Measurements from ENCODE around the gene LPP. TPM values are rescaled to one million over a fixed set of nuclear protein-coding genes. Genes with fewer than 3 reads are reported as not detected.

LPP gene
- polyA plus RNA-seq, 2 of the 4 experiments (the other 2 are of a cell fraction): 11.0 to 30.8 TPM

- Histone ChIP-seq H3K4me3 (no peak overlapping the region), H3K9me3 (peaks cover 14% of the 10 kb centered on the region; the same call in 2 of the 3 replicates), H3K27ac (no peak overlapping the region), H3K4me1 (peaks cover 15% of the 10 kb centered on the region), H3K4me2 (no peak overlapping the region)
- FAIRE-seq (no peak), DNase-seq (ENCODE audit: low read depth in 1 of 2, low spot score in 1 of 2) (no peak), ATAC-seq (no peak)
- POLR2A ChIA-PET: no interaction called here
- TF ChIP-seq HOXB5 (CRISPR knock-in tag; IDR thresholded peaks at IDR 0.05) (no peak), FOSB (CRISPR knock-in tag; IDR thresholded peaks at IDR 0.05) (no peak), CEBPB (IDR thresholded peaks at IDR 0.05) (no peak), EHMT2 (IDR thresholded peaks at IDR 0.05; ENCODE audit: low read depth) (no peak), RAD21 (conservative IDR thresholded peaks at IDR 0.05 in 1 of 2, IDR thresholded peaks at IDR 0.05 in 1 of 2) (no peak), POLR2A (IDR thresholded peaks at IDR 0.05; ENCODE audit: low read length) (no peak), JUNB (IDR thresholded peaks at IDR 0.05) (no peak), CTCF (IDR thresholded peaks at IDR 0.05) (no peak), ZC3H11A (IDR thresholded peaks at IDR 0.05) (no peak), HDAC2 (IDR thresholded peaks at IDR 0.05) (no peak), HES2 (IDR thresholded peaks at IDR 0.05) (no peak), E2F6 (IDR thresholded peaks at IDR 0.05; ENCODE audit: borderline replicate concordance, low read depth) (no peak), ELK1 (IDR thresholded peaks at IDR 0.05; ENCODE audit: low read depth, low read length) (no peak), HOXA7 (CRISPR knock-in tag; IDR thresholded peaks at IDR 0.05) (no peak), MAFK (IDR thresholded peaks at IDR 0.05; ENCODE audit: partially characterized antibody) (no peak), REST (IDR thresholded peaks at IDR 0.05) (no peak), RFX5 (IDR thresholded peaks at IDR 0.05) (no peak)
- CTCF ChIA-PET: interaction anchor here (1.4 kb wide), 1 partner anchor 15 kb away, joined by 3 read pairs; no protein-coding TSS in a partner anchor
- 94% methylated on average over 1 of the region's 1 CpG for WGBS (ENCODE audit: missing lambda C conversion rate)
Measured at GRCh38 chr3:188506446-188506845, 352.5 kb downstream of the LPP start.

GRCh38 chr3:188507244-188507720, 353.3 kb downstream of the LPP start:
- peaks cover 11% of the 10 kb centered on the region; the same call in 2 of the 3 replicates for H3K9me3 ChIP-seq
- ATAC-seq (no peak), FAIRE-seq (no peak), DNase-seq (ENCODE audit: low read depth in 1 of 2, low spot score in 1 of 2) (no peak)
- no peak overlapping the region for H3K4me3 ChIP-seq
- WGBS (ENCODE audit: missing lambda C conversion rate): 79% methylated on average over 5 of the region's 5 CpGs
- H3K4me1 ChIP-seq: peaks cover 15% of the 10 kb centered on the region
- no peak overlapping the region for H3K4me2 ChIP-seq
- ChIA-PET POLR2A (no interaction called here), CTCF (interaction anchor here (1.0 to 1.4 kb wide), 3 partner anchors 12 to 448 kb away, joined by 3 read pairs; no protein-coding TSS in a partner anchor)
- TF ChIP-seq USF2 (IDR thresholded peaks at IDR 0.05) (no peak), ZNF302 (CRISPR knock-in tag; IDR thresholded peaks at IDR 0.05) (no peak), MAZ (IDR thresholded peaks at IDR 0.05; ENCODE audit: borderline replicate concordance, low read depth, low read length) (no peak), CTCF (IDR thresholded peaks at IDR 0.05) (no peak), RFX5 (IDR thresholded peaks at IDR 0.05) (no peak), MAX (IDR thresholded peaks at IDR 0.05) (no peak), JUNB (IDR thresholded peaks at IDR 0.05) (no peak), SREBF2 (IDR thresholded peaks at IDR 0.05) (no peak), CEBPB (IDR thresholded peaks at IDR 0.05) (no peak), EHF (CRISPR knock-in tag; IDR thresholded peaks at IDR 0.05) (no peak), EP300 (IDR thresholded peaks at IDR 0.05) (no peak), RCOR1 (IDR thresholded peaks at IDR 0.05; ENCODE audit: low read depth, low read length) (no peak), RARB (CRISPR knock-in tag; IDR thresholded peaks at IDR 0.05) (no peak)
- no peak overlapping the region for H3K27ac ChIP-seq
